H1 (cell line): ENCODE measurements around the gene CXCR4. TPM values are rescaled to one million over a fixed set of nuclear protein-coding genes. Genes with fewer than 3 reads are reported as not detected.

Experiments used
- CTCF ChIA-PET: fragments of 300-600 bp; sonication (Branson Sonifier 250); formaldehyde crosslinking; loops from one replicate; lab custom pipeline; 2021; ENCODE audit not compliant: partially characterized antibody; lab: Charles Lee
- POLR2A ChIA-PET: fragments of 300-600 bp; sonication (Branson Sonifier 250); formaldehyde crosslinking; loops from one replicate; lab custom pipeline; 2021; ENCODE audit warnings: inconsistent platforms; ENCODE audit not compliant: partially characterized antibody; lab: Charles Lee
- DNase-seq, 2 experiments: peaks; one replicate each; pipeline versions ENCODE4 v3.0.0 to v3.0.0-alpha.2; 2010 to 2022; ENCODE audit warnings: low spot score in 2 of 2, low read depth in 1 of 2, mixed read lengths in 1 of 2
- FAIRE-seq: peaks from 2 replicates; lab custom pipeline; 2011; peaks lifted over from hg19 to GRCh38; lab: Jason Lieb, UNC
- H2AFZ ChIP-seq: 2 replicates; pipeline ENCODE4 v1.8.1; 2012; ENCODE audit warnings: low read length, inconsistent platforms
- H2AK5ac ChIP-seq: 2 replicates; pipeline ENCODE4 v1.6.1; 2013; ENCODE audit warnings: low read depth, low read length
- H2BK120ac ChIP-seq: replicated peaks from 2 replicates; pipeline ENCODE3; 2013; ENCODE audit warnings: low read depth, low read length, inconsistent platforms
- H2BK12ac ChIP-seq: 2 replicates; pipeline ENCODE4 v1.6.1; 2013; ENCODE audit warnings: low read depth, low read length
- H2BK15ac ChIP-seq: 2 replicates; pipeline ENCODE4 v1.6.1; 2013; ENCODE audit warnings: low read length
- H2BK20ac ChIP-seq: 2 replicates; pipeline ENCODE4 v1.6.1; 2013; ENCODE audit warnings: low read length
- H2BK5ac ChIP-seq: 2 replicates; pipeline ENCODE4 v1.6.1; 2013; ENCODE audit warnings: low read depth, low read length
- H3K14ac ChIP-seq: 2 replicates; pipeline ENCODE4 v1.6.1; 2013; ENCODE audit warnings: inconsistent platforms; ENCODE audit not compliant: insufficient read length
- H3K18ac ChIP-seq: 2 replicates; pipeline ENCODE4 v1.6.1; 2013; ENCODE audit warnings: low read length; ENCODE audit errors: extremely low read depth
- H3K23ac ChIP-seq: 2 replicates; pipeline ENCODE4 v1.6.1; 2013; ENCODE audit warnings: inconsistent platforms; ENCODE audit not compliant: insufficient read length
- H3K23me2 ChIP-seq: 2 replicates; pipeline ENCODE4 v1.6.1; 2013; ENCODE audit warnings: low read depth, low read length
- H3K27ac ChIP-seq: 2 replicates; pipeline ENCODE4 v1.6.1; 2011; ENCODE audit warnings: low read depth, low read length, inconsistent platforms
- H3K27me3 ChIP-seq, 4 experiments: replicated peaks in 1 of 4; 1 replicate in 1 of 4; 2 replicates in 3 of 4; pipeline versions ENCODE4 v1.6.1 to v1.8.1; 2011 to 2013; ENCODE audit warnings: low read length in 3 of 4, mild to moderate bottlenecking in 3 of 4, inconsistent platforms in 2 of 4, mixed read lengths in 2 of 4, moderate library complexity in 1 of 4; ENCODE audit not compliant: control insufficient read depth in 3 of 4, insufficient read depth in 3 of 4; ENCODE audit errors: extremely low read depth in 1 of 4
- H3K36me3 ChIP-seq, 4 experiments: 2 replicates each; pipeline versions ENCODE4 v1.6.1 to v1.8.1; 2011 to 2013; ENCODE audit warnings: mild to moderate bottlenecking in 4 of 4, low read length in 3 of 4, moderate library complexity in 2 of 4, control low read depth in 1 of 4, inconsistent platforms in 1 of 4; ENCODE audit not compliant: insufficient read depth in 4 of 4, control insufficient read depth in 2 of 4
- H3K4ac ChIP-seq: replicated peaks from 2 replicates; pipeline ENCODE3; 2013; ENCODE audit warnings: low read length, low read depth, mixed read lengths, inconsistent platforms; ENCODE audit not compliant: insufficient read length
- H3K4me1 ChIP-seq, 4 experiments: replicated peaks in 1 of 4; 1 replicate in 1 of 4; 2 replicates in 3 of 4; pipeline versions ENCODE4 v1.6.1 to v1.8.1; 2011 to 2013; ENCODE audit warnings: low read length in 3 of 4, inconsistent platforms in 2 of 4, mixed read lengths in 1 of 4; ENCODE audit not compliant: insufficient read depth in 4 of 4, control insufficient read depth in 3 of 4
- H3K4me2 ChIP-seq, 2 experiments: 2 replicates each; pipeline versions ENCODE4 v1.6.1 to v1.8.1; 2011 to 2013; ENCODE audit warnings: low read depth in 2 of 2, low read length in 2 of 2, control low read depth in 1 of 2, inconsistent platforms in 1 of 2, mild to moderate bottlenecking in 1 of 2; ENCODE audit not compliant: insufficient read depth in 1 of 2
- H3K4me3 ChIP-seq, 4 experiments: fragments of 200-600, 300-600 bp in 1 of 4; sonication (generic), shearing (Covaris generic), sonication (Bioruptor Twin) in 1 of 4; 2 replicates each; pipeline versions ENCODE4 v1.5.1 to v1.8.1; 2011 to 2016; ENCODE audit warnings: low read length in 4 of 4, low read depth in 3 of 4, control low read depth in 2 of 4, inconsistent platforms in 2 of 4, mild to moderate bottlenecking in 2 of 4, mixed read lengths in 1 of 4, moderate library complexity in 1 of 4; ENCODE audit not compliant: insufficient read depth in 2 of 4; ENCODE audit errors: extremely low read depth in 1 of 4
- H3K56ac ChIP-seq: replicated peaks from 2 replicates; pipeline ENCODE3; 2013; ENCODE audit warnings: low read depth, mild to moderate bottlenecking, mixed read lengths, low read length, inconsistent platforms; ENCODE audit not compliant: insufficient read length
- H3K79me1 ChIP-seq: 2 replicates; pipeline ENCODE4 v1.6.1; 2013; ENCODE audit warnings: low read depth, low read length, control low read depth
- H3K79me2 ChIP-seq, 2 experiments: 2 replicates each; pipeline versions ENCODE4 v1.6.1 to v1.8.1; 2012 to 2013; ENCODE audit warnings: low read length in 2 of 2, mild to moderate bottlenecking in 2 of 2, inconsistent platforms in 1 of 2; ENCODE audit not compliant: insufficient read depth in 2 of 2, control insufficient read depth in 1 of 2
- H3K9ac ChIP-seq, 4 experiments: replicated peaks in 1 of 4; 1 replicate in 1 of 4; 2 replicates in 3 of 4; pipeline versions ENCODE4 v1.6.1 to v1.8.1; 2011 to 2013; ENCODE audit warnings: low read depth in 3 of 4, low read length in 3 of 4, control low read depth in 2 of 4, mild to moderate bottlenecking in 2 of 4, moderate library complexity in 2 of 4, inconsistent platforms in 1 of 4; ENCODE audit errors: extremely low read depth in 1 of 4
- H3K9me3 ChIP-seq, 2 experiments: 2 replicates each; pipeline versions ENCODE4 v1.6.1 to v1.8.1; 2012 to 2013; ENCODE audit warnings: mild to moderate bottlenecking in 2 of 2, moderate library complexity in 2 of 2, control low read depth in 1 of 2, inconsistent platforms in 1 of 2, low read depth in 1 of 2, low read length in 1 of 2, mixed read lengths in 1 of 2; ENCODE audit not compliant: insufficient read depth in 2 of 2
- H4K20me1 ChIP-seq, 2 experiments: replicated peaks in 1 of 2; 2 replicates each; pipeline versions ENCODE3 to v1.8.1; 2011 to 2013; ENCODE audit warnings: inconsistent platforms in 2 of 2, low read length in 2 of 2, mild to moderate bottlenecking in 1 of 2; ENCODE audit not compliant: insufficient read depth in 2 of 2, control insufficient read depth in 1 of 2
- H4K5ac ChIP-seq: 2 replicates; pipeline ENCODE4 v1.6.1; 2013; ENCODE audit warnings: low read length, low read depth, mixed read lengths, inconsistent platforms; ENCODE audit not compliant: insufficient read length
- H4K8ac ChIP-seq: 2 replicates; pipeline ENCODE4 v1.8.0; 2013; ENCODE audit warnings: mild to moderate bottlenecking, moderate library complexity, low read length, inconsistent platforms; ENCODE audit not compliant: insufficient read depth; ENCODE audit errors: extremely low read depth
- H4K91ac ChIP-seq: replicated peaks from 2 replicates; pipeline ENCODE3; 2013; ENCODE audit warnings: low read length, mixed read lengths, inconsistent platforms; ENCODE audit not compliant: insufficient read length
- ASH2L ChIP-seq: fragments of 200-600, 300-600 bp; sonication (generic); IDR thresholded peaks from one replicate; pipeline ENCODE4 v1.7.1; 2017; ENCODE audit warnings: low read length
- BCL11A ChIP-seq, 2 experiments: IDR thresholded peaks; one replicate each; pipeline ENCODE4 v1.6.1; 2011; ENCODE audit warnings: low read depth in 2 of 2, low read length in 2 of 2, mild to moderate bottlenecking in 2 of 2
- CBX5 ChIP-seq: fragments of 300-800, 300-1000 bp; sonication (generic); IDR thresholded peaks from 2 replicates; pipeline ENCODE4 v1.7.1; 2016; ENCODE audit warnings: antibody characterized with exemption, low read length, low read depth
- CBX8 ChIP-seq: fragments of 300-800, 300-1000 bp; sonication (generic); IDR thresholded peaks from 2 replicates; pipeline ENCODE4 v1.7.1; 2016; ENCODE audit warnings: low read depth, low read length, borderline replicate concordance
- CEBPB ChIP-seq: IDR thresholded peaks from 2 replicates; pipeline ENCODE4 v1.6.1; 2012; ENCODE audit warnings: low read depth, low read length
- CTBP2 ChIP-seq: IDR thresholded peaks from 2 replicates; pipeline ENCODE4 v1.7.0; 2011; ENCODE audit warnings: borderline replicate concordance, mild to moderate bottlenecking, moderate library complexity, mixed read lengths, low read length; ENCODE audit not compliant: insufficient read depth, insufficient read length
- GTF2F1 ChIP-seq: IDR thresholded peaks from 2 replicates; pipeline ENCODE4 v1.6.1; 2012; ENCODE audit warnings: low read depth, low read length, improper control_type of control experiment, borderline replicate concordance
- HDAC6 ChIP-seq: IDR thresholded peaks from one replicate; pipeline ENCODE4 v1.7.1; 2012; ENCODE audit warnings: low read depth, mild to moderate bottlenecking, inconsistent platforms, low read length, moderate library complexity
- POLR2AphosphoS5 ChIP-seq: IDR thresholded peaks from 2 replicates; pipeline ENCODE4 v1.6.1; 2011; ENCODE audit warnings: low read depth, low read length
- RAD21 ChIP-seq, 2 experiments: IDR thresholded peaks in 1 of 2; conservative IDR thresholded peaks in 1 of 2; 2 replicates each; pipeline ENCODE4 v1.6.1; 2011; ENCODE audit warnings: low read depth in 2 of 2, low read length in 2 of 2, improper control_type of control experiment in 1 of 2, inconsistent platforms in 1 of 2, mild to moderate bottlenecking in 1 of 2, moderate library complexity in 1 of 2
- TAF1 ChIP-seq: IDR thresholded peaks from 2 replicates; pipeline ENCODE4 v1.6.1; 2011; ENCODE audit warnings: mild to moderate bottlenecking, low read depth, low read length
- TCF12 ChIP-seq: IDR thresholded peaks from 2 replicates; pipeline ENCODE4 v1.6.1; 2011; ENCODE audit warnings: low read depth, mild to moderate bottlenecking, low read length
- TEAD4 ChIP-seq: IDR thresholded peaks from 2 replicates; pipeline ENCODE4 v1.6.1; 2012; ENCODE audit warnings: low read depth, low read length, inconsistent platforms, mixed read lengths
- YY1 ChIP-seq: IDR thresholded peaks from 2 replicates; pipeline ENCODE4 v1.6.1; 2011; ENCODE audit warnings: low read depth, mild to moderate bottlenecking, low read length
- WGBS, 2 experiments: shearing (Covaris generic) in 1 of 2; methylation state at CpG; one replicate each; pipeline versions ENCODE4 v1.1.6 to v1.1.7; 2013 to 2015; ENCODE audit warnings: low lambda C conversion rate in 2 of 2, mixed read lengths in 2 of 2, inconsistent platforms in 1 of 2, low coverage in 1 of 2, missing lambda C conversion rate in 1 of 2; ENCODE audit not compliant: insufficient replicate concordance in 2 of 2, insufficient coverage in 1 of 2, insufficient read length in 1 of 2; ENCODE audit errors: extremely low coverage in 1 of 2, missing lambda C conversion rate in 1 of 2; 5-methylcytosine and 5-hydroxymethylcytosine counted together
- polyA plus RNA-seq, 7 experiments: library from polyadenylated mRNA; depleted of rRNA in 3 of 7; stranded (reverse) in 5 of 7; unstranded in 2 of 7; fragments of >200 nt in 5 of 7; fragments of 200-250 nt in 2 of 7; gene quantifications; 1 replicate in 5 of 7; 2 replicates in 1 of 7; 4 replicates in 1 of 7; pipeline versions ENCODE4 v1.2.1 to v1.2.3, GENCODE V29; 2011 to 2013; ENCODE audit warnings: missing spikeins in 2 of 7, mixed read lengths in 2 of 7
- total RNA-seq: library from RNA; stranded (reverse); fragmentation: NEBNext Ultra II Directional; extraction: Animal tissue kit (Norgen Biotek cat#: 25700); gene quantifications from 2 replicates; pipeline ENCODE4 v1.2.1, GENCODE V29; 2021
- TF ChIP-seq, protein P1 (sequence below): IDR thresholded peaks from 2 replicates; pipeline ENCODE4 v1.6.1; 2012; ENCODE audit warnings: inconsistent platforms

CXCR4 gene
- total and polyA plus RNA-seq, 2 of the 8 experiments (the other 6 are each of a cell fraction or from before 2014, with no cell fraction given), result 1.8 to 2.8 TPM

DNA sequence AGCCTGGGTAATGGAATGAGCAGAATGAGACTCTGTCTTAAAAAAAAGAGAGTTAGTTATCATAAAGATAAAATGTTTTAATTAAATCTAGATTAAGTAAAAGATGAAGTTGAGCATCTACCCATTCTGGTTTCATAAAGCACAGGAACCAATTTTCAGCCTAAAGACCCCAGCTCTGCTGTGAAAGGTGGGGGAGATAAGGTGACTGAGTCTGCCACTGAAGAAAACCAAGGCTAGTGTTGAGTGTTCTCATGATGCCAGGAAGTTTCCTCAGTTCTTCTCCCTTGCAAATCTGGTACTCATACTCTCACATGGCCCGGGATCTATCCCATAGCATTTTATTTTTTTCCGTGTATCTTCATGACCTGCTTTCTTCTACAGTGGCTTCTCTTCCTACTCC, 10.4 kb upstream of the CXCR4 start:
- Histone ChIP-seq H3K4me3 (no peak overlapping the region), H4K8ac (no peak overlapping the region), H2AFZ (no peak overlapping the region), H3K79me2 (no peaks in the 10 kb centered on the region), H3K23me2 (peaks cover 2% of the 10 kb centered on the region; the same call in 1 of the 2 replicates), H3K36me3 (no peaks in the 10 kb centered on the region), H3K9ac (no peak overlapping the region), H2BK5ac (0 out of 2 replicates have a peak overlapping the region, but pooled peaks have one; percentile 10), H4K20me1 (no peaks in the 10 kb centered on the region), H3K23ac (no peak overlapping the region), H3K4me1 (peaks cover 0 to 9% (median 2%) of the 10 kb centered on the region in 4 experiments; a peak in 3 of 7 replicates), H3K4me2 (no peak overlapping the region), H4K5ac (no peak overlapping the region), H3K56ac (no peak overlapping the region), H2AK5ac (no peak overlapping the region), H4K91ac (no peak overlapping the region), H3K79me1 (no peaks in the 10 kb centered on the region), H2BK120ac (no peak overlapping the region), H2BK15ac (no peak overlapping the region), H3K18ac (no peak overlapping the region), H2BK12ac (no peak overlapping the region), H3K4ac (no peak overlapping the region), H3K27me3 (no peaks in the 10 kb centered on the region), H3K14ac (no peak overlapping the region), H3K9me3 (no peaks in the 10 kb centered on the region), H3K27ac (no peak overlapping the region), H2BK20ac (no peak overlapping the region)
- POLR2A ChIA-PET, result no interaction called here
- FAIRE-seq (no peak), DNase-seq (no peak)
- WGBS, 2 experiments, result 76% methylated on average over 2 of the region's 2 CpGs; no CpG with 5 or more reads in 1 of the 2 experiments
- CTCF ChIA-PET, result interaction anchor here (0.7 to 1.0 kb wide), 3 partner anchors 9 to 250 kb away, joined by 3 read pairs; no protein-coding TSS in a partner anchor
- TF ChIP-seq POLR2AphosphoS5 (no peak), CEBPB (no peak), BCL11A (IDR thresholded peaks at IDR 0.05; ENCODE audit: low read depth in 2 of 2, low read length in 2 of 2) (no peak), YY1 (no peak), CBX5 (no peak), TEAD4 (no peak), GTF2F1 (no peak), HDAC6 (no peak), TAF1 (no peak), RAD21 (IDR thresholded peaks at IDR 0.05 in 1 of 2, conservative IDR thresholded peaks at IDR 0.05 in 1 of 2; ENCODE audit: low read depth in 2 of 2, low read length in 2 of 2) (no peak), ASH2L (no peak), CTBP2 (no peak), CBX8 (no peak), TCF12 (no peak)
- TF ChIP-seq, protein P1, sequence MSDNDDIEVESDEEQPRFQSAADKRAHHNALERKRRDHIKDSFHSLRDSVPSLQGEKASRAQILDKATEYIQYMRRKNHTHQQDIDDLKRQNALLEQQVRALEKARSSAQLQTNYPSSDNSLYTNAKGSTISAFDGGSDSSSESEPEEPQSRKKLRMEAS, result no peak
